ENCODE results near the gene CARD11.
"Not testable (repeated sequence)": the region's sequence is repeated elsewhere in the genome, so short reads cannot be mapped to it uniquely, and the experiment has no call there.

CARD11 gene

DNA sequence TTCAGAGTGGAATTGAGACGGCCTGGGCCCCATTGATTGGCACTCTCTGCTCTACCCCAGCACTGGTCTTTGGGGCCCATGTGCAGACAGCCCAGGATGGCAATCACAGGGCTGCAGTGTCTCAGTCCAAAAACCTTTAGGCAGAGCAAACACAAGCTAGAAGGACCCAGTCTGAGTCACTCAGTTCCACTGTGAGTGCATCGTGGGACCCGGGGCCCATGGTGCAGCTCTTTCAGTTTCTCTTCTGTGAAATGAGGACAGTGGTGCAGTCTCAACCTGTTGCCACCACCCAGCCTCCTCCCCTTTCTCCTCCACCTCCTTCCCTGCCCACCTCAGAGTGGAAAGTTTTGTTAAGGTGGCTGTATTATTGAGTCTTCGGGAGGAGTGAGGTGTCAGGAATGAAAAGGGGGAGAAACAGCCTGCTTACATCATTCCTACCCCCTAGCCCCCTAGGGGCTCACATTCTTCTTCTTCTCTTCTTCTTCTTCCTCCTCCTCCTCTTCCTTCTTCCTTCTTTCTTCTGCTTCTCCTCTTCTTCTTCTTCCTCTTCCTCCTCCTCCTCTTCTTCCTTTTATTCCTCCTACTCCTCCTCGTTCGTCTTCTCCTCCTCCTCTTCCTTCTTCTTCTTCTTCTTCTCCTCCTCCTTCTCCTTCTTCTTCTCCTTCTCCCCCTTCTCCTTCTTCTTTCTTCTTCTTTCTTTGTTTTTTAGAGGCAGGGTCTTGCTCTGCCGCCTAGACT, 19.5 kb upstream of the CARD11 start:
- no peak for DNase-seq

DNA sequence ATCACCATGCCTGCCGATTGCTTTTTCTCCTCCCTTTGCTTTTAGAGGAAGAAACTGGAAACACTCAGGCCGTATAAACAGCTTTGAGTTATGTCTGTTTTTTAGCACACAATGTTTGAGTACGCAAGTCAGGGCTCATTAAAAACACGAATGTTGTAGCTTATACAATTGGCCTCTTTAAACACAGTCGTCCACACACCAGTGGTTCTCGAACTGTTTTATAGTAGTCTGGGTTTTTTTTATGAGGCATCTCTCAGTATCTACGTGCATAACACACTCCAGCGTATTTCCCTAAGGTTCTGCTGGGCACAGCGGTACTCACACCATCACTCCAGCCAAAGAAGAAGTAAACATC, 13.4 kb upstream of the CARD11 start:
- no peak for DNase-seq

DNA sequence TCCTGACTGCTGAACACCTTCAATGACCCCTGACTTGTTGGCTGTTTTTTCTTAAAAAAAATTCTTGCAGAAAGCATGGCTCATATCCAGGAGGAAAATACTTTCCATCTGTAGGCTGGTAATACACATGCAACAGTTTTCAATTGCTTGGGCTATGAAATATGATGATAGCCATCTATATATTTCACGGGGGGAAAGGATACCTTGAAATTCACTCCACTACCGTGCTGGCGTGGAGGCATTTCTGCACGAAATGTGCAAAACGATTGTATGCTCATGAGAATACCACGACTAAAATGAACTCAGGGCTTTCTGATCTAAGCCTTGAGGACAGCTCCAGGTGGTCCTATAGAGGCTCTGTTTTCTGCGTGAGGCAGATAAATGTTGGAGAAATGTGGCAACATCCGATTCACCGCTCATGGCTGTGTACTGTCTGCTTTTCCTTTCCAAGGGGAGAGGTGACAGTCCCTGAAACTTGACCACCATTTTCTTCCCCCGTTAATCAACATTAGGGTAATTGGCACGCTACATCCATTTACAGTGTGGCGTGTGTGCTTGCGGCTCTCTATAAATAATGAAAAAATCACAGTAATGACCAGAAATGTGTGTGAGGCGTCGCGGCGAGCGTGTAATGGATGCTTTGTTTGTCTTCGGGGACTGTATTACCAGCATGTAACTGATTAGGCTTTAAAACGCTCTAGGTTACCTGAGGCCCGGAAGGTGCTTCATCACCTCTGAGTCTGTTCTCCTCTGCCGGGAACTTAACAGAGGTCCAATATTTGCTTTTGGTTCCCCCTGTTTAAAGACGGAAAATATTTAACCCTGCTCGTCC, 12.8 kb upstream of the CARD11 start:
- peak; percentile 29 for DNase-seq

DNA sequence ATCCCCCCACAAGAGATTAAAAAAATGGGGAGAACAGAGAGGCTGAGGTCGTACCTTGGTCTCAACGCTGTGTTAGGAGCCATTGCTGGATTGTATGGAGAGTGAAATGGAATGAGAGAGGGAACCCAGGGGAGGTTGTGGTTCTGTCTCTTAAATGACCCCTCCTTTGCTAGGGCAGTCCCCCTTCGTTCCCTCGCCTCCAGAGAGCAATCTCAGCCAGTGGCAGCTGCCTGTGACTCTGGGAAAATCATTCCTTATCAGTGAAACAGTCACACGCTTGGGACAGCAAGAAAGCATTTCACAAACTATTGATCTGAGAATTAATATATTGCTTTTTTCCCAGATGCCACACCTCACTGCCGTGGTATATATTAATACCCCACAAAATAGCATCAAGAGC, 12.0 kb upstream of the CARD11 start:
- peak; percentile 33 for DNase-seq

DNA sequence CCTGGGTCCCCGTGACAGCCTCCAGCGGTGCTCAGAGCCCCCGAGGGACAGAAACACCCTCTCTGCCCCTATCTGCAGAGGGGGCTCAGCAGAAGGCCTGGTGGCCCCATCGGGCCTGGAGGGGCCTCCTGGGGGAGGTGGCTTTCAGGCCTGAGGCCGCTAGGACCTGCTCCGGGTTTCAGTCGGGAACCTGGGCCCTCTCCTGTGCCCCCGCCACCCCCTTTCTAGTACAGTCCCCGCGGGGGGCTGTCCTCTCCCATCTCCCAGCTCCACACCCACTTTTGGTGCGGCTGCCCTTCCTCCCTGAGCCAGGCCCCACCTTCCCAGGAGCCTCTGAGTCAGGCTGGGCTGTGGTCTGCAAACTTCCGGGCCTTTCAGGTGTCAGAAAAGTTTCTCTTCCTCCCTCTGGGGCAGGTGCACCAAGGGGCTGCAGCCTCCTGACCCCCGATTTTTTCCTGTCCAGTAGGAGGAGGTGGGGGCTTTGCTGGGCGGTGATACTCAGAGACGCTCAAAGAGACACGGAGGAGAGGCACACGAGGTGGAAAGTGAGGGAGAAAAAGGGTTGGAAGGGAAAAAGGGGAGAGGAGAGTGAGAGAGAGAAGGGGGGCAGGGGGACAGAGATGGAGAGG, 692 bp downstream of the CARD11 start:
- no peak for DNase-seq

DNA sequence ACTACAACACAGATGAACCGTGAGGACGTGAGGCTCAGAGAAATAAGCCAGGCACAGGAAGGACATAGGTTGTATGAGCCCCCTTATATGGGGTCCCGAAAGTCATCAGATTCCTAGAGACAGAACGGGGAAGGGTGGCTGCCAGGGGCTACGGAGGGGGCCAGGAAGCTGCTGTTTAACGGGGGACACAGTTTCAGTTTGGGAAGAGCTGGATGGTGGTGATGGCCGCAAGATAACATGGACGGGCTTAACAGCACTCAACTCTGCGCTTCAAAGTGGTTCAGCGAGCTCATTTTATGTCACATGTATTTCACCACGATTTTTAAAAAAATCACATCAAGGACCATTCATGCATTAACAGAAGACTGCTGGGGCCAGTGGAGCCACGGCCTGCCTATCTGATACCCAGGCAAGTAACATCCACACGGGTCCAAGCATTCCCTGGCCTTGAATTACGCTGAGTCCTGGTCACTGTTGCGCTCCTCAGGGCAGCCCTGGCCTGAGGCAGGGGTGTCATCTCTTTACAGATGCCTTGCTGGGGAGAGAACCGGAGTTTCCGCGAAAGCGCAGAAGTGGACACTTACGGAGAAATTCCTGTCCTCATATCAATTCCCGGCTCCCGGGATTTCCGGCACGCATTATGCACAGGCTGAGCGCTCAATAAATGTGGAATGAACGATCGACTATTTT, 1.5 kb downstream of the CARD11 start:
- peak; percentile 24 for DNase-seq

DNA sequence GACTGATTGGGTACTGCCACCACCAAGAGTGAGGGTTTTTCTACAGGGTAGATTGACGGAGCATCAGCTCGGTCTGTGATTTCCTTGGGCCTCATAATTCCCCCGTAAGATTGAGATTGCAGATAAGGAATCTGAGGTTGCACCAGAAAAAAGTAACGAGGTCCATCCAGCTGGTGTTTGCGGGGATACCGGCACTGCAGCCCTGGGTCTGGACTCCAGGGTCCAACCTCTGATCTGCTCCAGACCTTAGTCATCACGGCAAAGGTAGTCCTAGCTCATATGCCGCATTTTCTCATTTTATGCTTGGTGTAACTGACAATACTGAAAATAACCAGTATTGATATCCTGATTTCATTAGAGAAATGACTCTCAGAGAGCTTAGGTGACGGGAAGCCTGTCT, 3.9 kb downstream of the CARD11 start:
- no peak for DNase-seq

DNA sequence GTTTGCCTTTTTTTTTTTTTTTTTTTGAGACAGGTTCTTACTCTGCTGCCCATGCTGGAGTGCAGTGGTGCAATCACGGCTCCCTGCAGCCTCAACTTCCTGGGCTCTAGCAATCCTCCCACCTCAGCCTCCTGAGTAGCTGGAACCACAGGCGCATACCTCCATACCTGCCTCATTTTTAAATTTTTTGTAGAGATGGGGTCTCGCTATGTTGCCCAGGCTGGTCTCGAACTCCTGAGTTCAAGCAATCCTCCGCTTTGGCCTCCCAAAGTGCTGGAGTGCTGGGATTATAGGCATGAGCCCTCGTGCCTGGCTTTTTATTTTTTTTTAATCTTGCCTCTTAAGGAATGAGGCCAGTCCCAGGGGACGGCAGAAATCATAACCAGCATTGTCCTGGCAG, 5.7 kb downstream of the CARD11 start:
- DNase-seq = not testable (repeated sequence)

GRCh38 chr7:3037259-3037658, 6.4 kb downstream of the CARD11 start:
- DNase-seq = no peak

GRCh38 chr7:3034591-3035150, 9.0 kb downstream of the CARD11 start:
- DNase-seq = no peak

DNA sequence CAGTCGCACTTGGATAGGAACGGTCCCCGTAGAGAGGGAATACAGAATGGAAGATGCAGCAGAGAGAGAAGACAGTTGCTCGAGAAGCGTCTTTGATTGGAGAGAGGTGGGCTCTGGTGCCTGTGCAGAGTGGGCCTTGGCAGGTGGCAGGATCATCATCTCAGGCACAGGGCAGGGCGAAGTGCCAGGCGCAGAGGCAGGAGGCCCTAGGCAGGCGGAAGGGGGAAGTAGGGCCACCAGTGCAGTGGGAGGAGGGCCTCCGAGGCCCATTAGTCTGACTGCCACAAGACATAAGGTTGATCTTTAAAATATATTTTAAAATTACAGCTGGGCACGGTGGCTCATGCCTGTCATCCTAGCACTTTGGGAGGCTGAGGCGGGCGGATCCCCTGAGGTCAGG, 10.1 kb downstream of the CARD11 start:
- no peak for DNase-seq

DNA sequence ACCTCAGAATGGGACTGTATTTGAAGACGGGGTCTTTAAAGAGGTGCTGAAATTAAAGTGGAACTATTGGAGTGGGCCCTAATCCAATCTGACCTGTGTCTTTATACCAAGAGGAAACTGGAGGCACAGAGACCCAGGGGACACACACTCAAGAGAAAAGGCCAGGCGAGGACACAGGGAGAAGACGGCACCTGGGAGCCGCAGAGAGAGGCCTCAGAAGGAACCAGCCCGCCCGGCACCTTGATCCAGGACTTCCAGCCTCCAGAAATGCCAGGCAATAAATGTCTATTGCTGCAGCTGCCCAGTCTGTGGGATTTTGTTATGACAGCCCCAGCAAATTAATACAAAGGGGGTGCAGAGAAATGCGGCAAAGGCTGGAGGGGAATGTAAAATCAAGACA, 10.5 kb downstream of the CARD11 start:
- no peak for DNase-seq

DNA sequence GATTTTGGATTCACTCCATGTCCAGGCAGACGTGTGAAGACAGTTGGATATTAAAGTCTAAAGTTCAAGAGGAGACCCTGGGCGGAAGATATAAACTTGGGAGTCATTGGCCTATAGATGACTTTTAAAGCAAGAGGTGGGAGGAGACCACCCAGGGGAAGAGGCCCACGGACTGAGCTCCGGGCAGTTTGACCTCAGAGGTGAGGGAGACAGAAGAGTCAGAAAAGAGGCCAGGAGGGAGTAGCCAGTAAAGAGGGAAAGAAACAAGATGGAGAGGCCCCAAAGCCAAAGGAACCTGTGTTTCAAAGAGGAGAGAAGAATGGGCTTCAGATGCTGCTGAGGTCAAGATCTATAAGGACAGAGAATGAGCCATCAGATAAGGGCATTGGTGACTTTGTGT, 11.4 kb downstream of the CARD11 start:
- no peak for DNase-seq

DNA sequence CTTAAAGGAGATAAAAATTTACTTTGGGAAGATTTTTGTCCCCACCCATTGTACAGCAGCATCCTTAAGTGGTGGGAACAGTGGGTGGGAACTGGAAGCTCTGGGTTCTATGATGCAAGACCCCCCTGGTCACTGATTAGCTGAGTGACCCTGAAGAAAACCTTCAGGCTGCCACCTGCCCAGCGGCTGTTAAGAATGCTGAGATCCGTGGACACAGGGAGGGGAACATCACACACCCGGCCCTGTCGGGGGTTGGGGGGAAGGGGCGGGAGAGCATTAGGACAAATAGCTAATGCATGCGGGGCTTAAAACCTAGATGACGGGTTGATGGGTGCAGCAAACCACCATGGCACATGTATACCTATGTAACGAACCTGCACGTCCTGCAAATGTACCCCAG, 14.5 kb downstream of the CARD11 start:
- peak; percentile 30 for DNase-seq

DNA sequence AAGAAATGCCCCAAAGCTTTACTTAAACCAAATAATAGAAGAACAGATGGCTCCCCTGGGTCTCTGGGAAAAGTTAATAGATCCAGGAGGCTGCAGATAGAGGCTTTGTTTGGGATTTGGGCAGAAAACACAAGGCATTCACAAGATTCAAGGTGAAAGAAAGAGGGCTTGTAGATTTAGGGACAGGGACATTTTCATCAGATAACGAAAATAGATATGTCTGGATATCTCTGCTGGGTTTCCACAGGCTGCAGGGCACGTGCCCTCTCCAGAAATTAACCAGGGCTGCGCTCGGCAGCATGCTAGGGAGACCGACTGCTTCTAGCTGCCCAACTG, 14.9 kb downstream of the CARD11 start:
- DNase-seq = no peak

DNA sequence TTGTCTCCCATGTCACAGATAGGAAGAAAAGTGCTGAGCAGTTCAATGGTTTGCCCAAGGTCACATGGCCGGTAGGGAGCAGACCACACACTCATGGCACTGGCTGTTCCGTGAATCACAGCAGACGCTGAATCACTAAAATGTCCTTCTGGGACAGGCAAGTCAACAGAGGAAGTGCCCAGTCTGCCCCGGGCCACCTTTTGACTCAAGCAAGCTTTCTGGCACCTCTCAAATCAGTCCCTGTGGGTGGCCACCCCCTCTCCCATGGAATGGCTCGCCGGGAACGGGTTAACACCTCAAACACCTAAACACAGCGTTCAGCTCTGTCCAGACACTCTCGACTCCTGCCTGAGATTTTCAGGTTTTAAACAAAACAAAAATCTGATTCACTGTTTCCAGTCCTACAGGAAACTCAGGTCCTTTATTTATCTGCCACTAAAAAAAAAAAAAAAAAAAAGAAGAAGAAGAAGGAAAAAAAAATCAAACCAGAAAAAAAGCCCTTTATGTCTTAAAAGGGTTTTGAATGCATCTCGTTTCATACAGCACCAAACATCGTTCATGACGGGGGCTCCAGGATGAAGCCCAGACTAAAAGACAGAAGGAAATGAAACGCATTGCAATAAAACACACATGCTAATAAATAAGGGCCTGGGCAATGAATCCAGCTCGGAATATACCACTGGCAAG, 15.5 kb downstream of the CARD11 start:
- peak; percentile 20 for DNase-seq

GRCh38 chr7:3027005-3027845, 16.4 kb downstream of the CARD11 start:
- peak; percentile 60 for DNase-seq

- no peak for DNase-seq
Observed at GRCh38 chr7:3025616-3026015, 18.1 kb downstream of the CARD11 start.

DNA sequence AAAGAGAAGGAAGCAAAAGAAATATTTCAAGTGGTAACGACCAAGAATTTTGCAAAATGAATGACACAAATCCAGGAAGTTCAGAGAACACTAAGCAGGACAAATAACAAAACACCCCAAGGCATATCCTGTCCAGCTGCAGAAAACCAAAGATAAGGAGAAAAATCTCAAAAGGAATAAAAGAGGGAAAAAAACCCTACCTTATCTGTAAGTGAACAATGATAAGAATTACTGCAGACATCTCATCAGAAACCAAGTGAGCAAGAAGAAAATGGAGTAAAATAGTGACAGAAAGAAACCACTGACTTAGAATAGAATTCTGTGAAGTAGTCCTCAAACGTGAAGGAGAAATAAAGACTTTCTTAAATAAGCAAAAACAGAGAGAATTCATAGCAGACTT, 21.8 kb downstream of the CARD11 start:
- DNase-seq = no peak

GRCh38 chr7:3021224-3021623, 22.4 kb downstream of the CARD11 start:
- DNase-seq = not testable (repeated sequence)

- no peak for DNase-seq
Observed at GRCh38 chr7:3020416-3020815, 23.3 kb downstream of the CARD11 start.

DNA sequence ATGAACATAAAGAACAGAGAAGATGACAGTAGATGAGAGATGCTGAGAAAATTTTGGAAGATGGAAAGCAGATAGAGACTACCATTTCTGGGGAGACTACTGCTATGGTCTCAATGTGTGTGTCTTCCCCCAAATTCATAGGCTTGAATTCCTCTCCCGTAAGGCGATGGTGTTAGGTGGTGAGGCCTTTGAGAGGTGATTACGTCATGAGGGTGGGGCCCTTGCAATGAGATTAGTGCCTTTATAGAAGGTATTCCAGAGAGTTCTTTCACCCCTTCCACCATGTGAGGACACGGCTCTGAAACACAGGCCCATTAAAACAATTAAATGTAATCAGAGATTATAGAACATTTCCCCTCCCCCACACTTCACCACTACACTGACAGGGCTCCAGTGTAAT, 23.9 kb downstream of the CARD11 start:
- no peak for DNase-seq

All from eye (tissue), 1 donor.